Epithelial cell of esophagus (primary cell): ENCODE data around the gene RAB27A.

Experiments
- DNase-seq: peaks from one replicate; pipeline ENCODE4 v3.0.0; 2010; ENCODE audit warnings: low read depth
- H3K4me3 ChIP-seq: 2 replicates; pipeline ENCODE4 v1.5.1; 2011; ENCODE audit warnings: mild to moderate bottlenecking, low read length, control low read depth
- CTCF ChIP-seq: IDR thresholded peaks from 2 replicates; pipeline ENCODE4 v1.5.1; 2011; ENCODE audit warnings: low read depth, mild to moderate bottlenecking, low read length, control low read depth, inconsistent platforms; ENCODE audit not compliant: insufficient read depth; ENCODE audit errors: missing control alignments

The RAB27A gene

DNA sequence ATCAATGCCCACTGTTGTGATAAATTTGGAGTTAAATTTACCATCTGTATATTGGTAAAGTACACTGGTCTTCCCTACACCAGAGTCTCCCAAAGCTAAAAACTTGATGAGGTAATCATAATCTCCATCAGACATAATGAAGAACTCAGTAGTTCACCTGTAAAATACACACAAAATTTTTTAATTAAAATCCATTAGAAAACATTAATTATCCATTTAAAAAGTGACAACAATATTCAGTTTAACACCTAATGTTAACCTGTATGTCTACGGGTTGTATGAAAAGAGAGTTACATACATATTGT, 54.9 kb downstream of the RAB27A start:
- H3K4me3 ChIP-seq: no peak overlapping the region
- no peak for DNase-seq
- no peak for TF ChIP-seq CTCF

DNA sequence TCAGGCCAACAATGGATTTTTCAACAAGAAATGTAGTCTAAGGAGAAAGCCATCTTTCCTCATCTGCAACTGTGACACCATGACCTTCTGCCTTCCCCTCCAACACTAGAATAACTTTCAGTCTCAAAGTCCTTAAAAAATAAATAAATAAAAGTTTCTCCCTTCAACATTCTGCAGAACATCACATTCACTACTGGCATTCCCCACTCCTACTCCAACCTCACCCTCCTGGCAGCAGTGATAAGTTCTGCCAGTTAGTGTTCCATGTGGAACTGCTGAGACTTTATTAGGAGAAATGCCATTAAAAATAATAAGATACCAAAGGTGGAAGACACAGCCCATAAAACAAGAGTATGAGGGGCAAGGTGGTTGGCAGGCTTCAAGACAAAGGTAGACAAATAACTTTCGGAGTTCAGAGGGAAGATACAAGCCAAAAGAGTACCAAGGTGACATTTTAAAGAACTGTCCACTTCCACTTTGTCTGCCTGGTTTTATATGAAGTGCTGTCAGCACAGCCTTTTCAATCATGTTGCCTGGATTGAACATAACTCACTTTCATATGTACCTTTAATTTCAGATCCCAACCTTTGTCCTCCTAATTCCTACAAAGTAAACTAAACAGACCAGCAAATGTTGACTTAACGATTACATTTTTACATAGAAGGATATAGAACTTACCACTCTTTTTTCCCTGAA, 55.4 kb downstream of the RAB27A start:
- no peak for TF ChIP-seq CTCF
- no peak for DNase-seq
- no peak overlapping the region for H3K4me3 ChIP-seq

- TF ChIP-seq CTCF: no peak
- no peak overlapping the region for H3K4me3 ChIP-seq
- no peak for DNase-seq
Measured at GRCh38 chr15:55231455-55231854, 58.2 kb downstream of the RAB27A start.

DNA sequence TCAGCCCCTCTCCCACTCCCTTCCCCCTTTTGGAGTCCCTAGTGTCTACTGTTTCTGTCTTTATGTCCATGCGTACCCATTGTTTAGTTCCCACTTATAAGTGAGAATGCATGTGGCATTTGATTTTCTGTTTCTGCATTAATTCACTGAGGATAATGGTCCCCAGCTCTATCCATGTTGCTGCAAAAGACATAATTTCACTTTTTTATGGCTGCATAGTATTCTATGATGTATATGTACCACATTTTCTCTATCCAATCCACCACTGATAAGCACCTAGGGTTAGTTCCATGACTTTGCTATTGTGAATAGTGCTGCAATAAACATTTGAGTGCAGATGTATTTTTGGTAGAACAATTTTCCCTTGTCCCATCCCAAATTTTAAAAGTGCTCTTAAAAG, 58.7 kb downstream of the RAB27A start:
- H3K4me3 ChIP-seq: no peak overlapping the region
- no peak for TF ChIP-seq CTCF
- no peak for DNase-seq

DNA sequence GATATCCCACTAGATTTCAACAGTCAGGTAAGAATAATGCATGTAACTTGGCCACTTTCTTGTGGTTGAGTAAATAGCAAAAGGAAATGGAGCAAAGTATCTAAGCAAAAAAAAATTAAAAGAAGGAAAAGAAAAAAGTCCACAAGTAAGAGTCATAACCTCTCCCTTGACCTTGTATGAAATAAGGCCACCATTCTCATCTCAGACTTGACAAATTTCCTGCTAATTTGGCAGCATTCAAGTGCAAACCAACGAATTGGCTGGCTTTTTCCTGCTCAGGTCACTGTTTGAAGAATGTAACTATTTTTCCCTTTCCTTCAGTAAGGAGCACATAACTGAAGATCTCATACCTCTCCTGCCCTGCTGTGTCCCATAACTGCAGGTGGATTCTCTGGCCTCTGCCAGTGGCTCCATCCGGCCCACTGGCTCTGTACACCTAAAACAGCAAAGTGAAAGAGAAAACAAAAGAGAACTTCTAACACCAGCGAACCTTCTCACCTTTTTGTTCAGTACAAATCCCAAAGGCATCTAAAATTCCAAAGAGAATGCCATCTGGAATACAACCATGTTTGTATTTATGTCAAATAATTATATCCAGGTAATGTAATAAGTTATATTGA, 59.5 kb downstream of the RAB27A start:
- no peak for TF ChIP-seq CTCF
- DNase-seq: no peak
- no peak overlapping the region for H3K4me3 ChIP-seq

- no peak for TF ChIP-seq CTCF
- no peak overlapping the region for H3K4me3 ChIP-seq
- no peak for DNase-seq
Measured at GRCh38 chr15:55226127-55226526, 63.5 kb downstream of the RAB27A start.

GRCh38 chr15:55224892-55225291, 64.7 kb downstream of the RAB27A start:
- no peak overlapping the region for H3K4me3 ChIP-seq
- DNase-seq: no peak
- no peak for TF ChIP-seq CTCF
